Stomach (tissue), 9 donors: Measurements from ENCODE around the gene PDE8A. TPM values are rescaled to one million over a fixed set of nuclear protein-coding genes. Genes with fewer than 3 reads are reported as not detected.

Experiments
- DNase-seq, 2 donors: peaks; one replicate each; pipeline versions ENCODE4 v3.0.0 to v3.0.0-alpha.2; 2013 to 2019
- H3K27ac ChIP-seq, 5 donors: fragments of 200-600 bp in 4 of 5; sonication (generic) in 4 of 5; one replicate each; pipeline ENCODE4 v1.5.1; 2013 to 2019; ENCODE audit warnings: mild to moderate bottlenecking in 1 of 5, moderate library complexity in 1 of 5
- H3K27me3 ChIP-seq, 3 donors: fragments of 200-600 bp; sonication (generic); one replicate each; pipeline ENCODE4 v1.5.1; 2017 to 2019; ENCODE audit warnings: mixed run types in 1 of 3
- H3K36me3 ChIP-seq, 4 donors: fragments of 200-600 bp; sonication (generic); 1 replicate in 3 of 4; 2 replicates in 1 of 4; pipeline ENCODE4 v1.5.1; 2016 to 2019
- H3K4me1 ChIP-seq, 4 donors: fragments of 200-600 bp; sonication (generic); one replicate each; pipeline ENCODE4 v1.5.1; 2016 to 2019
- H3K4me3 ChIP-seq, 4 donors: fragments of 200-600 bp; sonication (generic) in 3 of 4; one replicate each; pipeline ENCODE4 v1.5.1; 2016 to 2019; ENCODE audit warnings: mild to moderate bottlenecking in 1 of 4
- H3K9me3 ChIP-seq, 4 donors: fragments of 200-600 bp; sonication (generic); one replicate each; pipeline ENCODE4 v1.5.1; 2016 to 2019
- EP300 ChIP-seq: sonication (generic); formaldehyde crosslinking; IDR thresholded peaks from one replicate; pipeline ENCODE4 v1.6.1; 2017; ENCODE audit warnings: antibody characterized with exemption
- POLR2A ChIP-seq, 4 donors: fragments of 450-650 bp; IDR thresholded peaks; one replicate each; pipeline ENCODE4 v1.6.1; 2016; ENCODE audit warnings: antibody characterized with exemption in 4 of 4, control low read depth in 2 of 4, mild to moderate bottlenecking in 1 of 4, moderate library complexity in 1 of 4
- POLR2AphosphoS5 ChIP-seq, 3 donors: sonication (generic); formaldehyde crosslinking; IDR thresholded peaks; one replicate each; pipeline ENCODE4 v1.6.1; 2016; ENCODE audit warnings: antibody characterized with exemption in 3 of 3
- WGBS, 5 donors: extraction: QIAGEN DNeasy Blood & Tissue Kit in 3 of 5; methylation state at CpG; one replicate each; pipeline versions ENCODE4 v1.1.5 to v1.1.7; 2013 to 2018; 5-methylcytosine and 5-hydroxymethylcytosine counted together
- intact Hi-C: fragments of 100-400 bp; cut with DNase I; formaldehyde crosslinking; loops from one replicate; pipeline ENCODE4 v1.15.1; 2023; ENCODE audit warnings: low total_unique reads
- polyA plus RNA-seq, 3 donors: library from polyadenylated mRNA; stranded (reverse); fragments of 200-250 nt; gene quantifications; one replicate each; pipeline ENCODE4 v1.2.3, GENCODE V29; 2013
- total RNA-seq, 5 donors: library from RNA; depleted of rRNA; stranded (reverse); fragments of >200 nt; gene quantifications; one replicate each; pipeline versions ENCODE4 v1.1.0 to v1.2.3, GENCODE V29; 2014 to 2016
- TF ChIP-seq, protein P1 (sequence below), 7 experiments: fragments of 450-650 bp in 4 of 7; fragments of 200-600 bp in 3 of 7; sonication (generic) in 3 of 7; IDR thresholded peaks; one replicate each; pipeline ENCODE4 v1.5.1; 2016 to 2019; ENCODE audit warnings: antibody characterized with exemption in 7 of 7, control low read depth in 2 of 7, mild to moderate bottlenecking in 1 of 7
- donor health status: healthy with polysubstance abuse.
- donor health status: Bipolar disorder and iron deficiency.
- donor health status: healthy.

Gene PDE8A
- total and polyA plus RNA-seq, 8 donors, result 15.6 to 85.9 (median 38.3) TPM

DNA sequence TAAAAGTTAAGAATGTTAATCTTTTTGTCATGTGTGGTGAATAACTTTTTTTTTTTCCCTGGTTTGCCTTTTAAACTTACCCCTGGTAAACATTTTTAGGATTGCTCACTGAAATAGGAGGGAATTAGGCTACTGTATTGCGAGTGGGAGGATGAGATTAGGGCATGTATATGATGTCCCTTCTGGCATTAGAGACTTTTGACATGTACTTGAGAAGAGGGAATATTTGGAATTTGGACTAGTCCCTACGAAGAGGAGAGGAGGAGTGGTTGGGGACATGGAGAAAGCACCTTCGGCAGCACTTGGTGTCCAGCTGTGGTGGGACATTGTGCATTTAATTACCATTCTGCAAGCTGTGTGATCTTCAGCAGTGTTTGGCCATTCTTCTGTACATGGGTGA lies 25.0 kb downstream of the PDE8A start:
- Histone ChIP-seq H3K27me3 (no peaks in the 10 kb centered on the region), H3K36me3 (no peaks in the 10 kb centered on the region), H3K4me3 (no peak overlapping the region), H3K4me1 (peaks cover 47 to 91% (median 71%) of the 10 kb centered on the region in 4 donors), H3K9me3 (no peaks in the 10 kb centered on the region), H3K27ac (no peak overlapping the region)
- whole genome bisulfite sequencing, 5 donors, result 74 to 86% (median 82%) methylated on average over 3 of the region's 3 CpGs
- intact Hi-C loops, result no loop called here
- DNase-seq, result no peak
- TF ChIP-seq POLR2A (IDR thresholded peaks at IDR 0.05), result no peak
- TF ChIP-seq, protein P1, sequence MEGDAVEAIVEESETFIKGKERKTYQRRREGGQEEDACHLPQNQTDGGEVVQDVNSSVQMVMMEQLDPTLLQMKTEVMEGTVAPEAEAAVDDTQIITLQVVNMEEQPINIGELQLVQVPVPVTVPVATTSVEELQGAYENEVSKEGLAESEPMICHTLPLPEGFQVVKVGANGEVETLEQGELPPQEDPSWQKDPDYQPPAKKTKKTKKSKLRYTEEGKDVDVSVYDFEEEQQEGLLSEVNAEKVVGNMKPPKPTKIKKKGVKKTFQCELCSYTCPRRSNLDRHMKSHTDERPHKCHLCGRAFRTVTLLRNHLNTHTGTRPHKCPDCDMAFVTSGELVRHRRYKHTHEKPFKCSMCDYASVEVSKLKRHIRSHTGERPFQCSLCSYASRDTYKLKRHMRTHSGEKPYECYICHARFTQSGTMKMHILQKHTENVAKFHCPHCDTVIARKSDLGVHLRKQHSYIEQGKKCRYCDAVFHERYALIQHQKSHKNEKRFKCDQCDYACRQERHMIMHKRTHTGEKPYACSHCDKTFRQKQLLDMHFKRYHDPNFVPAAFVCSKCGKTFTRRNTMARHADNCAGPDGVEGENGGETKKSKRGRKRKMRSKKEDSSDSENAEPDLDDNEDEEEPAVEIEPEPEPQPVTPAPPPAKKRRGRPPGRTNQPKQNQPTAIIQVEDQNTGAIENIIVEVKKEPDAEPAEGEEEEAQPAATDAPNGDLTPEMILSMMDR (IDR thresholded peaks at IDR 0.05), result no peak

DNA sequence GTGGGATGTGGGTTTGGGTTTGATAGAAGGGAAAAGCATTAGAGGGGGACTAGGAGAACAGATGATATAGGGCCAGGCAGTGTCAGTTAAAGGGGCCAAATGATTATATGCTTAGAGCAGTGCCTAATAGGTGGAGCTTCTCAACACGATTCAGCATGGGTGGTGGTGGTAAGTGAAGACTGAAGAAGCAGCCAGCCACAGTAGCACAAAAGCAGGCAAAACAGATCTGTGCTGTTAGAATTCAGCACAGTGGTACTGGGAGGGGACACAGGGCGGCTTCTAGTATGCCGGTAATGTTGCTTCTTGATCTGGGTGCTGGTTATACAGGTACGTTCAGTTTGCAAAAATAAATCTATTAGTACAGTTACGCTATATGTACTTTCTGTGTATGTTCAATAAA lies 25.5 kb downstream of the PDE8A start:
- H3K4me3 ChIP-seq, result no peak overlapping the region
- H3K27ac ChIP-seq, result no peak overlapping the region
- H3K36me3 ChIP-seq, result no peaks in the 10 kb centered on the region
- 54 to 77% (median 58%) methylated on average over 5 of the region's 5 CpGs for WGBS, 5 donors
- intact Hi-C loops, result no loop called here
- TF ChIP-seq POLR2A (IDR thresholded peaks at IDR 0.05), result no peak
- no peak for TF ChIP-seq POLR2AphosphoS5 (IDR thresholded peaks at IDR 0.05)
- TF ChIP-seq EP300, result no peak
- TF ChIP-seq, protein P1 (IDR thresholded peaks at IDR 0.05), result no peak
- peaks cover 43 to 91% (median 71%) of the 10 kb centered on the region in 4 donors for H3K4me1 ChIP-seq
- no peak for DNase-seq
- no peaks in the 10 kb centered on the region for H3K27me3 ChIP-seq
- no peaks in the 10 kb centered on the region for H3K9me3 ChIP-seq

DNA sequence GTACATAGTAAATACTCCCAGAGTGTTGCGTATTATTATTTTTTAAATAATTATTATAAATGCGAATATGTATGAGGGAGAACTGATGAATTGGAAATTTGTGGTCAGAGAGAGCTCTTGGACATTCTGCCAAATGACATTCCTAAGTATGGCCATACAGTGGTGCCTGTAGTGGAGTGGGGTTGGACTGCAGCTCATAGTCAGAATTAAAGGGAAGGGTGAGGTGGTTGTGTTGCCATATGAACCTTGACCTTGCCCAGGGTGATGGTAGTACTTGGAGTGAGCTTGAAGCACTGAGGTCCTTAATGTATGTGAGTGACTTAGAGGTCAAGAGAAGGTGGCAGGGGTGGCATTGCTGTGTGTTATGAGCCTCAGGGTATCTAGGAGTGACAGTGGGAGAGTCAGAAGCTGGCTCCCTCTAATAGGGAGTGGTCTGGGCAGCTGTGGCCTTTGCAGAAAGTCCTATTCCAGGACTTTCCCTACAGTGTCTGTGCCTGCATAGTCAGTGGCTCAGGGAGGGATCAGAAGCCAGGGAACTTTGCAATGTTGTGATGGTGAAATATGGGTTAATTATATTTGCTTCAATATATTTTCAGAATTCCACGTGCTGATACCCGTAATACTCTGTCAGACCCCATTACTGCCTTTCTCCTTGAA lies 26.2 kb downstream of the PDE8A start:
- no peak for TF ChIP-seq POLR2AphosphoS5 (IDR thresholded peaks at IDR 0.05)
- TF ChIP-seq EP300, result no peak
- no peak for TF ChIP-seq POLR2A (IDR thresholded peaks at IDR 0.05)
- TF ChIP-seq, protein P1 (IDR thresholded peaks at IDR 0.05), result no peak
- H3K4me3 ChIP-seq, result no peak overlapping the region
- H3K27ac ChIP-seq, result peak overlapping the region; percentile 8 to 80 (median 71)
- no peak for DNase-seq
- peaks cover 37 to 83% (median 66%) of the 10 kb centered on the region in 4 donors for H3K4me1 ChIP-seq
- H3K27me3 ChIP-seq, result no peaks in the 10 kb centered on the region
- H3K9me3 ChIP-seq, result no peaks in the 10 kb centered on the region
- H3K36me3 ChIP-seq, result no peaks in the 10 kb centered on the region
- 57 to 88% (median 78%) methylated on average over 4 of the region's 4 CpGs for WGBS, 5 donors
- intact Hi-C loops, result no loop called here

DNA sequence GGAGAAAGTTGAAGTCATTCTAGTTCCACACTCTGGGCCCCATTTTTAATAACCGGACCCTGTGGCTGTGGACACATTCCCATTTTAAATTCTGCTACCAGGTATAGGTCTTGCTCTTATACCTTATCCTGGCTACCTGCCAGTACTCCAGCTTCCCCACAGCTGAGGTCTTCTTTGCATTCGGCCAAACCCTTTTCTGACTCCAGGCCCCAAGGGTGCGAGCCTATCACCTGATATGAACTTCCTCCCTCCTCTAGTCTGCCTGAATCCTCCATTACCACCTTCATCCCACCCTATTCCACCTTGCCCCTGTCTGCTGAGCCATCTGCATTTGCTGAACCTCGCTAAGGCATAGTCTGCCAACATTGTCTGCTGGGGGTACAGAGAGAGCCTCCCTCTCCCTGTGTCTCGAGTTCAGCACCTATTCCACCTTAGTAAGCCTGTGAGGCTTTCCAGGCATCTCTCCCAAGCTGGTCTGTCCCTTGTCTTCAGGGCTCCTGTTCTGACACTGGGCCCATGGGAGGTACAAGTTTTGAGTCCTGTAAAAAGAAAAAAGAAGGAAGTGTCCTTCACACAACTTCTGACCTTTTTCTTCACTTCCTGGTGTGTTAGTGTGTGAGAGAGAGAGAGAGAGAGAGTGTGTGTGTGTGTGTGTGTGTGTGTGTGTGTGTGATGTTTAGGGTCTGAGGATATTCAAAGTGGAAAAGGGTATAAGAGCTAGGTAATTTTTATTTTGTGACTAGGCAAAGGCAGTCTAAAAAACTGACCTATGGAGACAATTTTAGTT lies 27.0 kb downstream of the PDE8A start:
- TF ChIP-seq POLR2A (IDR thresholded peaks at IDR 0.05), result no peak
- no peak for TF ChIP-seq POLR2AphosphoS5 (IDR thresholded peaks at IDR 0.05)
- no peak for TF ChIP-seq EP300
- TF ChIP-seq, protein P1 (IDR thresholded peaks at IDR 0.05), result no peak
- no peak for DNase-seq
- intact Hi-C loops, result no loop called here
- Histone ChIP-seq H3K4me3 (no peak overlapping the region), H3K27ac (peak overlapping the region in 4 of 5 donors; percentile 18 to 80 (median 74)), H3K4me1 (peaks cover 37 to 80% (median 64%) of the 10 kb centered on the region in 4 donors), H3K27me3 (no peaks in the 10 kb centered on the region), H3K36me3 (no peaks in the 10 kb centered on the region), H3K9me3 (no peaks in the 10 kb centered on the region)
- WGBS, 5 donors, result 56 to 75% (median 65%) methylated on average over 5 of the region's 5 CpGs
